NCI-H2029 (cell line): ENCODE data around the gene POR.

Source experiments
- DNase-seq: peaks from one replicate; lab custom pipeline; 2025; lab: John Stamatoyannopoulos, UW

The POR gene

DNA sequence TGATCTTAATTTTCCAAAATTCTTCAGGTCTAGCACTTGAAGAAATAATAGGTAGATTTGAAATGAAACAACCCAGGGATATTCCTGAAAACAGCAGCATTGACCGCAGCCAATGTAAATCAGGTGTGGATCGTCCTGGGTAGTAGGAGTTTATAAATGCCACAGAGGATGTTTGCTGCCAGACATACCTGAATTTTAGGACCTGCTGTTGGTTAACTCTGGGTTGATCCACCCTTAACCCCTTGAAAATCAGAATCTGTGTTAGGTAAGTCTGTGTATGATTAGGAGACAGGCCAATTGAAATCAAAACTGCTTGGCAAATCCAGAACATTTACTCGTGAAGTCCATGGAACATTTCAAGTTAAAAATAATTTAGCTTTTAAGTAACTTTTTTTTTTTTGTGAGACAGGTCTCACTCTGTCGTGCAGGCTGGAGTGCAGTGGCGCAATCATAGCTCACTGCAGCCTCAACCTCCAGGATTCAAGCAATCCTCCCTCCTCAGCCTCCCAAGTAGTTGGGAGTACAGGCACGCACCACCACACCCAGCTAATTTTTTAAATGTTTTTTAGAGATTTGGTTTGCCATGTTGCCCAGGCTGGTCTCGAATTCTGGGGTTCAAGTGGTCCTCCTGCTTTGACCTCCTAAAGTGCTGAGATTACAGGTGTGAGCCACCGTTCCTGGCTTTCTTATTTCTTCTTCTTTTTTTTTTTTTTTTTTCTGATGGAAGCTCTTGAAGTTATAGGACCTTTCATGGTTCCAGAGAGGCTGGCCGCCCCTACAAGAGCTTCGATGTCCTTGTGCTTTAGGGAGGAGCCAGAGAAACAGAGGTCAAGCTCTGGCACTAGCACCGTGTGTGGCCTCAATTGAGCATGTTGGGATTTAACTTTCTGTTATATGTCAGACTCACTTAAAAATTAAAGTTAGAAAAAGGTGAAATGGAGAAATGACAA is 2.0 kb downstream of the POR start:
- no peak for DNase-seq

DNA sequence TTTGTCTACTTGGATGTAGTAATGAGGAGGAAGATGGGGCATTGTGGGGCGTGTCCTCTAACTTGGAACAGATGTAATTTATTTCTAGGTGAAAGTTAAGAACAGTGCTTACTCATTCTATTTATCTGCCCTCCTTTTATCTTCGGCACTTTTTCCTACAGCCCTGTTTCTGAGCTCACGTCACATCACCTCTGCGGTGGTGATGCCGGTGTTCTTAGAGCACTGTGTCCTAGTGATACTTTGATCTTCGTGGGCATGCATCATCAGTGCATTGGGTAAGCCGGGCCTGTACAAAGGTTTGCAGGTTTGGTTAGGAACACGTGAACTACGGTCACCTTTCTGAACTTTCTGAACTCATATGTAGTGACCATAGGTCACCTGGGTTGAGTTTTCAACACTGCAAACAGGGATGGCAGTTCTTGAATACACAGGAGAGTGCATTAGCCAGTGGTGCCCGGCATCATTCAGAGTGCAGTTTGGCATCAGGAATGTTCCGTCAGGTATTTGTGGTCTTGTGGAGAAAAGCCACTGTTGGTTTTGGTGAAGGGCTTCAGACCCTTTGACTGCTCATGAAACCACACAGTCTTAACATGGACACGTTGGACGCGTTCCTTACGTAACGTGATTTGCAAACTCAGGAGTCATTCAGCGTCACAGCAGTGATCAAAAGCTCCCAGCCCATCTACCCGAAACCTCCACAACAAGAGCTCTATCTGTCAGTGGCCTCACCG is 5.6 kb downstream of the POR start:
- DNase-seq, result no peak

DNA sequence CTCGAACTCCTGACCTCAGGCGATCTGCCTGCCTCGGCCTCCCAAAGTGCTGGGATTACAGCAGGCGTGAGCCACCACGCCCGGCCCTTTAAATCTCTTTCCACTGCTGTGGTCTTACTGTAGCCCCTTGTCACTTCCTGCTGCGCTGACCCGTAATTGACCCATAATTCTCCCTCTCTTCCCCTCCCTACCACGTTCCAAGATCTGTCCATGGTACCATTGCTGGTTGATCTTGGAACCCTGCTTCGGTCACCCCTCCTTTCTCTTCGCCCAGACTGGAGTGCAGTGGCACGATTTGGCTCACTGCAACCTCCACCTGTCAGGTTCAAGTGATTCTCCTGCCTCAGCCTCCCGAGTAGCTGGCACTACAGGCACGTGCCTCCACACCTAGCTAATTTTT is 6.5 kb downstream of the POR start:
- DNase-seq, result no peak

DNA sequence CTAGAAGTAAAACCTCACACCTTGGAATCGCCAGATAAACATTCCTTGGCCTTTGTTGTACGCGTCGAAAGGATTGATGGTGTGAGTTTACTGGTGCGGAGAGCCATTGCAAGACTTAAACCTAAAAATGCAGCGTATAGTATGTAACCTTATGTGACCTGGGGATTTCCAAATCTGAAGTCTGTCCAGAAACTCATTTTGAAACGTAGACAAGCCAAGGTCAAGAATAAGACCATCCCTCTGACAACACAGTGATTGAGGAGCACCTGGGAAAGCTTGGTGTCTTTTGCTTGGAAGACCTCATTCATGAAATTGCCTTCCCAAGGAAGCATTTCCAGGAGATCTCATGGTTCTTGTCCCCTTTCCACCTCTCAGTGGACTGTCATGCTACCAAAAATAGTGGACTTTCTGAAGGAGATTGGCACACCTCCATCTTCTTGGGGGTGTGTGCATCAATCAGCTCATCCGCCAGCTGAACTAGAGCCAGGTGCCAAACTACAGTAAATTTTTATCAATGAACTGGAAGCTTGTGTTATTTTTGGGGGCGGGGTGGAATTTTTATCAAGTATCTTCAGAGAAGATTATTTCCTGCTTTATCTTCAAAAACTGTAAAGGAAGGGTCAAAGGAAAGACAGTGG is 8.1 kb downstream of the POR start:
- no peak for DNase-seq

DNA sequence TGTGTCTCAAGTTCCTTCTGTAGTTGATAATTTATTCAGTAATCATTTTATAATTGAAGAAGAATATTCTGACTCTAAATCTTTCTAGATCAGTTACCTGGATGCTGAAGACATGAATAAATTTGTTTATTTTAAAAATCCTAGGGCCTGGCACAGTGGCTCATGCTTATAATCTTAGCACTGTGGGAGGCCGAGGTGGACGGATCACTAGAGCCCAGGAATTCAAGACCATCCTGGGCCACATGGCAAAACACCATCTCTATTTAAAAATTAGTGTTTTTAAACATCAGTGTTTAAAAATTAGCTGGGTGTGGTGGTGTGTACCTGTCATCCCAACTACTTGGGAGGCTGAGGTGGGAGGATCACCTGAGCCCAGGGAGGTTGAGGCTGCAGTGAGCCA is 9.3 kb downstream of the POR start:
- no peak for DNase-seq

DNA sequence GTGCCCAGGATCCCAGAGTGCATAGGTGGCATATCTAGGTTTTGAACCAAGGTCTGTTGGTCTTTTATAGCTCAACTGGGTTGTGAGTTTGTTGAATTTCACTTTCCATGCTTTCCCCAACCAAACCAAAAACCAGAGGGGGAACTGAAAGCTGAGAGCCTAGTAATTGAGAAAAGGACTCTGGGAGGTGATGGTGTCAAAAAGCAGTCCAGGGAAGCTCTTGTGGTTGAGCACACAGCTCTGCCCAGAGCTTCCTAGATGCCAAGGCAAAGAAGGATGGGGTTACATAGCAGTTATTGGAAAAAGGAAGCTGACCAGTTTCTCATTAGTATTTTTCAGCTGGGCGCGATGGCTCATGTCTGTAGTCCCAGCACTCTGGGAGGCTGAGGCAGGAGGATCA is 9.9 kb downstream of the POR start:
- DNase-seq, result no peak

DNA sequence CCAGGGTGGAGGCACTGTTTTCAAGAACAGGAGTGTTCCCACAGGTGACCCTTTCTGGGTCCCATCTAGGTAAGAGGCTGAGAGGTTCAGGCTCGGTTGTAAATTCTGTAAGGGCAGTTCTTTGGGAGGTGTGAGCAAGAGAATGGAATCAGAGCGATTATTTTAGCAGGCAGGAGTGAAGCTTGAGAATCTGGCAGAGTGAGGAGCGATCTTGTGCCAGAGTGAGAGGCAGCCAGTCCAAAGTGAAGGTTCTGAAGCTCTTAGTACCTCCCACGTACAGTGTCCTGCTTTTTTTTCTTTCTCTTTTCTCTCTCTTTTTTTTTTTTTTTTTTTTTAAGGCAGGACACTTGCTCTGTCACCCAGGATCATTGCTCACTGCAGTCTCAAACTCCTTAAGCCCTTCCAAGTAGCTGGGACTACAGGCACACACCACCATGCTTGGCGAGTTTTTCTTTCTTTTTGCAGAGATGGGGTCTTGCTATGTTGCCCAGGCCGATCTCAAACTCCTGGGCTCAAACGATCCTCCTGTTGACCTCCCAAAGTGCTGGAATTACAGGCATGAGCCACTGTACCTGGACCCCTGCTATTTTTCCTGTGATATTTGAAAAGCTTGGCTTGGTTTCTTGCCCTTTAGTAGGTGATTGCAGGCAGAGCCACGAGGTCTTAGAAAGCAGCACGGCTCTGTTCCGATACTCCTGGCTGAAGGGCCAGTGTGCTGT is 10.9 kb downstream of the POR start:
- no peak for DNase-seq

DNA sequence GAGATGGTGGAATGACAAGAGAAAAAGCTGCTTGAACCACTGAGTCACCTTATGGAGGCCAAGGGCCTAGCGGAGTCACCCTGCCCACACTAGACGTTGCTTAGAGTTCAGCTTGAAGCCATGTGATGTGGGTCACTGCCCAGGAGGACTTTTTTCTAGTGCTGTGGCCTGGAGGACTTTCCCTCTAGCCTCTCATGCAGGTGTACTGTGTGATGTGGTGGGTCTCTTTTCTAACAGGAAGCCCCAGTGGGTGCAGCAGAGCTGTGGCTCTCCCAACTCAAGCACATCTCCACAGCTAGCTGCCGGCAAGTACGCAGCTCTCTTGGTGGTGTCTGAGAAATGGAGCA is 13.6 kb downstream of the POR start:
- DNase-seq, result no peak

DNA sequence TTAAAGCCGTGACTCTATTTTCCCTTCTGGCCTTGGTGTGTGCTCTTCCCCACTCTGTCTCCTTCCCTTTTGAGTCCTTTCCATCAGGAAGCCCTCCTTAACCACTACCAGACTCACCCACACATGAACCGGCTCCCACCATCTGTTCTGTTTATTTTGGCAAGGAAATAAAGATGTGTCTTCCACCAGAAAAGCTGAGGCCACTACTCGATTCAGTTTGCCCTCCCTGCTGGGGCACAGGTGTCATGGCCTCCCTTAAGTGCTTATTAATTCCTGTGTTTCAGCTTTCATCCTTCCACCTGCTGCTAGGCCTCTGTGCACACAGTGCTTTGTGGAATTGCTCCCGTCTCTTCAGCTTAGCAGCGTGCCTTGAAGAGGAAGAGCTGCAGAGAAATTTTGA is 16.7 kb downstream of the POR start:
- peak; percentile 77 for DNase-seq

DNA sequence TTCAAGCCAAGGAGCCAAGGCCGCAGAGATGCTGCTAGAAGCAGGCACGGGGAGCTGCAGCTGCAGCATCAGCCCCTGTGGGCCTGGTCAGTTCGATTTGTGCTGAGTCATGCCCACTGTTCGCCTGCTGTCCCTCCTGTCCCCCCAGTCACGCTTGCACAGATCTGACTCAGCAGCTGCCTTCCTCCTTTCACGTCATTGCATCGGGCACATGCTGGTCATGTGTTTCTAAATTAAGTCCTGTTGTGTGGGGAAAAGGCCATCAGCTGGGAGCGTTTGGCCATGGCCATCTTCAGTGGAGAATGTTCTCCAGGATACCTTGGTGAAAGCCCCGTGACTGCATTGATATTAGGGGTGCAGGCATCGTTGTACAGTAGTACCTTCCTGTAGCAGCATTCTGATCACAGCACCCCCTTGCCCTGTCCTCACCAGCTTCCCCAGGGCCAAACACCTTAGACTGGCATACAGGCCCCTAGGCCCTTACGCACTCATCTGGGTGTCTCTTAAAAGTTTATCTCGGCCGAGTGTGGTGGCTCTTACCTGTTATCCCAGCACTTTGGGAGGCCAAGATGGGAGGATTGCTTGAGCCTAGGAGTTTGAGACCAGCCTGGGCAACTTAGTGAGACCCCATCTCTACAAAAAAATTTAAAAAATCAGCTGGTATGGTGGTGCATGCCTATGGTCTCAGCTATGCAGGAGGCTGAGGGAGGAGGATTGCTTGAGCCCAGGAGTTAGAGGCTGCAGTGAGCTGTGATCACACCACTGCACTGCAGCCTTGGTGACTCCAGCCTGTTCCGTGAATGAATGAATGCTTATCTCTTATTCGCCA is 23.2 kb downstream of the POR start:
- DNase-seq, result no peak

DNA sequence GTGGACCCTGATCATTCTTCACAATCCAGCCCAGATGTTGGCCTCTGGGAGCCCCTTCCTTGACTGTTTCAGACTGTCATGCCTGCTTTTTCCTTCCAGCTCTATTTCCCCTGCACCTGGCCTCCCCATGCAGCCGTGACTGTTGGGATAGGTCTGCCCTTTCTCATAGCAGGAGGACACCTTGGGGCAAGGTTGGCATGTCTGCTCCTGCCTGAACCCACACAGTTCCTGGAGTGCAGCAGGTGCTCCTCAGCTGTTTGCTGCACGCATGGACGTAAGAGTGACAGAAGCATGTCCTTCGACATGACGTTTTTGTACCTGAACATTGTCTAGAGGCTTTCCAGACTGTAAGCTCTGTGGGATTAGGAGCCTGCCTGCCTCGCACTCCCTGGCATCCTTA is 24.0 kb downstream of the POR start:
- DNase-seq, result no peak

DNA sequence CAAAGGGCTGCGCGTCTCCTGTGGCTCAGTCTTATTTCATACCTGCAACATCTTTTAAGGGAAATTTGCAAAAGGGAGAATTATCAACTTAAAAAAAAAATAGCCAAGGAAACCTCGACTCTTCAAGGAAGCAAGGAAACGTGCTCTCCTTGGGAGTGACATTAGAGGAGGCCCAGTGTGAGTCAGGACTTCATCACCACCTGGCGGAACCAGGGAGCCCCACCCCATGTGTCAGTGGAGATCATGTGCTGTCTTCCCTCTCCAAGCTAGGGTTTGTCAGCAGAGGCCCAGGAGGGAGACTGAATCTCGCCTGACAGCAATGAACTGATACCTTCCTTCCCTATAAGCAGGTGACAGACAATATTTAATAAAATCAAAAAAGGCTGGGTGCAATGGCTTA is 28.9 kb downstream of the POR start:
- no peak for DNase-seq

DNA sequence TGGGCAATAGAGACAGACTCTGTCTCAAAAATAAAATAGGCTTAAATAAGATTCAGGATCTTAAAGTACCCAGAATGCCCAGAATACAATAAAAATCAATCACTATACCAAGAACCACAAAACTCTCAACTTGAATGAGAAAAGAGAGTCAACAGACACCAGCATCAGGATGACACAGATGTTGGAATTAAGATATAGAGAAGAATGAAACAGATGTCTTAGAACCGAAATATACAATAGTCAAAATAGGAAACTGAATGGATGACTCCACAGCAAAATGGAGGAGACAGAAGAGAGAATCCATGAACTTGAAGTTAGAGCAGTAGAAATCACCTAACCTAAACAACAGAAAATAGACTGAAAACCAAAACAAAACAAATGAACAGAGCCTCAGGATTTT is 29.6 kb downstream of the POR start:
- DNase-seq, result no peak

DNA sequence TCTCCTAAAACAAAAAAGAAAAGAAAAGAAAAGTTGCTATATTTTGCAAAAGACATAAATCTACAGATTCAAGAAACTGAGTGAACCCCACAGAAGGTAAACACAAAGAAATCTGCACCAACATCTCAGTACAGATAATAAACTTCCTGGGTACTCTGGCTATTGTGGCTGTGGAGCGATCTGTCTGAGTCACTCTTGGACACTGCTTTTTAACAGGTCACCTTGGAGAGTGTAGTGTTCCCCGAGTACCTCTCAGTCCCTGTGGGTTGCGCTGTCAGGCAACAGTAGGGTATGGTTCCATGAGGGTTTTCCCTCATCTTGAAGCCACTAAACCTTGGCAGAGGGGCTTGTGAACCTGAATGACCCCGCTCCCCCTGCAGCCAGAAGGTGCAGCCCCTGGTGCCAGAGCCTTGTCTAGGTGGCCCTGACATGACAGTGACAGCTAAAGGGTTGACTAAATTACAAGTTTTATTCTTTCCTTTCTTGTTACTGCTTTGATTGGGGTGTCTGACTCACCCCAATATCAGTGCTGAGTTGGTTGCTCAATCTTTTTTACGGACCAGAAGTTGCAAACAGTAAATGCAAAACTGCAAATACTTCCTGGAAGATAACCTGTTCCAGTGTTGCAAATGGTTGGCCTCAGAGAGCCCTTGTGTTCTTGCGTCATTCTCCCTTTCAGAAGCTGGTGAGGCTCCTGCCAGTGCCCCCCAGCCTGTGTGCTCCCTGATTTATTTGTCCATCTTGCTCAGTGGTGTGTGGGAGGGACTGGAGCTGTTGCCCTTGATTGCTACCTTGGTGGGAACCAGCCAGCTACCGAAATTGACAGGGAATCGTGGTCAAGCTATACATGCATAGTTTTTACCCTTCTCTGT is 30.6 kb downstream of the POR start:
- no peak for DNase-seq

DNA sequence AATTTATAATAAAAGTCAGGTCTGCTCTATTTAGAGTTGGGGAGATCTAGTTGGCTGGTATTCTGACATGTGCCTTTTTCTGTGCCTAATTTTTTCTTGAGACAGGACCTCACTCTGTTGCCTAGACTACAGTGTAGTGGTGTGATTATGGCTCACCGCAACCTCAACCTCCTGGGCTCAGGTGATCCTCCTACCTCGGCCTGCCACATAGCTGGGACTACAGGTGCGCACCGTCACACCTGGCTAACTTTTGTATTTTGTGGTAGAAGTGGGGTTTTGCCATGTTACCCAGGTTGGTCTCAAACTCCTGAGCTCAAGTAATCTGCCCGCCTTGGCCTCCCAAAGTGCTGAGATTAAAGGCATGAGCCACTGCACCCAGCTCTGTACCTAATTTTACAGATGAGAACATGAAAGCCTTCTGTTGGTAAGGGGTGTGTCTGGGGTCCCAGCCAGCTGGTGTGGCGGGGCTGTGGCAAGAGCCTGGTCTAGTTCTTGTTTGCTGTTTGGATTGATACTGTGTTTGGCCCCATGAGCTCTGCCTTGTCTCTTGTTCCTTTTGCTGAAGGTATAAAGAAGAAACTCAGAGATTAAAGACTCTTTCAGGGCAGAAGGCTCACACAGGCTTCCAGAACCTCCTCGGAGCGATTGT is 31.4 kb downstream of the POR start:
- no peak for DNase-seq

DNA sequence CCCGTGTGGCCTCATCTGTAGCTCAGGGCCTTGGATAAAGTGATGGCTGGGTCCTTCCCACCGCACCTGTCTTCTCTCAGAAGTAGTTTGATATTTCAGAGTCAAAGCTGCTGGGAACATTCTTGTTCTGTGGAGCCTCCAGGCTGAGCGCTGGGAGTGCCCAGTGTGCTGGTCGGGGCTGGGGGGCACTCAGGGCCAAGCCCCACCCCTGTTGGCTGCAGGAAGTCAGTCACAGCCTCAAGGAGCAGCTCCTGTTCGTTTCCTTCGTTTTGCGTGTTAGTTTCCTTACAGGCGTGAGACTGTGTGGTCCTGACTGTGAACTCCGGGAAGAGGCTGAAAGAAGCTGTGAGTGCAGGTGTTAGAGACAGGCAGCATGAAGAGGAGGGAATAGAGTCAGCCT is 33.2 kb downstream of the POR start:
- no peak for DNase-seq

DNA sequence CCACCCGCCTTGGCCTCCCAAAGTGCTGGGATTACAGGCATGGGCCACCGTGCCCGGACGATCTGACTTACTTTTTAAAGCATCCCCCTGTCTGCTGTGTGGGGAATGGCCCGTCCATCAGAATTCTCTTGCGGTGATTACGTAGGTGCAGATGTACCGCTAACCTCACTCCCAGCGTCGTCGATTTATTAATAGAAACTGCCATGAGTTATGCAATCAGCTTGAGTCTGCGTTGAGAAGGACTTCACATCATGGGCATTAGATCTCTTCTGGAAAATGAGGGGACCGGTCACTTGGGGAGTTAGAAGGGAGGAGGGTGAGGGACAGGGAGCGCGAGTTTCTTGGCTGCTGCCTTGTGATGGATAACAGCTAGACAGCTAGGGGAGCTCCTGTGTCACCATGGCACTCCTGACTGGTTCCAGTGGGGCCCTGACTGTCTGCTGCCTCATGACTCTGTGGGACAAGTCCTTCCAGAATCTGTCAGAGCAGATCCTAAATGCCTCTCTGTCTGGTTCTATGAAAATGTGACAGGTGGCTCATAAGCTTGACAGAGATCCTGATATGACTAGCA is 35.2 kb downstream of the POR start:
- no peak for DNase-seq

DNA sequence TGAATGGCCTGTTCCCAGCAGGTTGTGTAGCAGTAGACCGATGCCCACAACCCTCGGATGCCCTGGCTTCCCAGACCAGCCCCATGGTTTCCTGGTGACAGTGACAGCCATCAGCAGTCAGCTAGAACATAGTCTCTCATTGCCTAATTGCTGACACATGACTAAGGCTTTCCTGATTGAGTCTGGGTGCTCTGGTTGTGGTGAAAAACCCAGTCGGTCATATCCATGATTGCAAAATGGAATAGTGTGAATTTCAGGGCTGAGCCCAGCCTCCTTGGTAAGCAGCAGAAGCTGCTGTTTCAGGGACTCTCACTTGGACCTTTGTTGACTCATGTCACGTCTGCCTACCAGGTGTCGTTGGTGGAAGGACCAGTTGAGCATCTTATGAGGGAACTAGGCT is 36.6 kb downstream of the POR start:
- DNase-seq, result no peak

DNA sequence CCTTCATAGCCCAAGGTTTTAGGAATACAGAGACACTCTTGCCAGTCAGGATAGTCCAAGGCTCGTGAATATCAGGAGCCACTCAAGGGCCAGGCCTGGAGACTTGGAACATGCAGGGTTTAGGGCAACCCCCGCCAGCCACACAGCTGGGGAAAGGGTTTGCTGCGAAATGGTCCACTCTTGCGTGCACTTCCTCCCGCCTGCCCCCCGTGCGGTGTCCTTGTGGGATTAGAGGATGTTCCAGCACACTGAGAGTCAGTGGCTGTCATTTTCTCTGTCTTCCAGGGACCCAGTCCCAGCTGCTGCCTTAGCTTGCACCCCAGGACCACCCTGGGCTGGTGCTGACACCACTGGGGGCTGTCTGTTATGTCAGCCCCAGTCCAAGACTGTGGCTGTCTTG is 38.5 kb downstream of the POR start:
- no peak for DNase-seq

DNA sequence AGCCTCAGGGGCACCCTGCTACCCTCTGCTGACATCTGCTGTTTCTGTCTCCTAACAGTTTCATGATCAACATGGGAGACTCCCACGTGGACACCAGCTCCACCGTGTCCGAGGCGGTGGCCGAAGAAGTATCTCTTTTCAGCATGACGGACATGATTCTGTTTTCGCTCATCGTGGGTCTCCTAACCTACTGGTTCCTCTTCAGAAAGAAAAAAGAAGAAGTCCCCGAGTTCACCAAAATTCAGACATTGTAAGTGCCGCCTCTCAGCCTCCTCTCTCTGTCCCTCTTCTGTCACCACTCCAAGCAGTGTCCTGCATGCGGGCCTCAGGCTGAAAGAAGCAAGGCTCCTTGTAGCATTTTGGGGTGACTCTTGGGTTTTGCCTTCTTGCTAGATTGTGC is 39.0 kb downstream of the POR start:
- DNase-seq, result no peak
